ENCODE measurements around the gene PLPPR4.
"Not testable (repeated sequence)": the region's sequence is repeated elsewhere in the genome, so short reads cannot be mapped to it uniquely, and the experiment has no call there.

The PLPPR4 gene

DNA sequence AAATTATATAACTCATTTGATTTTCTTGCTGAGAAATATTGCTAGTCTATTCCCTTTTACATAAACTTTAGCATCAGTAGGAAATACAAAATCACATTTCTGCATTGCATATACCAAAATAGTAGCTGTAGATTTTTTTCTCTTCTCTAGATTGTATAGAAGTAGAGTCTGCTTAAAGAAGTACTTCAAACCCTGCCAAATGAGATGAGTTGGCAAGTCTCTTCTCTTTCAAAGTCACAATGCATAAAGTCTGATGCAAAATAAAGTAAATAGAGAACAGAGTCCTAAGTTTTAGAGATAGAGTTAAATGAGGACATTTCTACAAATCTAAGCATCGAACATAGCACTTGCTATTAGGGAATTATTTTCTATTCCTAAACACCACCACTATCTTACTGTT is 6.4 kb downstream of the PLPPR4 start:
- DNase-seq = no peak

DNA sequence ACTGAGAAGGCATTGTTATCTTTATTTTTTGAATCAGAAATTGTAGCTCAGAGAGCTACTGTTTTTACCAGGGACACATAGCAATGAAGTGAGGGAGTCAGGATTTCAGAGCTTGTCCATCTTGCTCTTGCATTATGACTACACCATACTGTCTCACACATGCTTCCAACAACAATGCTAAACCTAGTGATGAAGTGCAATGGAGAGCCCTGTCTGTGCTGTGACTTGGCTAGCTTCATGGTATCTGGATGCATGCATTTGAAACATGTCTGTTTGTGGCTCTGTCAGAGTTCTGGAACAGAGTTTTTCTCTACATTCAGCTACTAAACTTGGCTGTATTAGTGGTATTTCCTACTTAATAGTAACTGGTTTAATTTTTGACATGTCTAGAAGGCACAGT is 7.0 kb downstream of the PLPPR4 start:
- DNase-seq = peak in 1 of 2 experiments; percentile 26

DNA sequence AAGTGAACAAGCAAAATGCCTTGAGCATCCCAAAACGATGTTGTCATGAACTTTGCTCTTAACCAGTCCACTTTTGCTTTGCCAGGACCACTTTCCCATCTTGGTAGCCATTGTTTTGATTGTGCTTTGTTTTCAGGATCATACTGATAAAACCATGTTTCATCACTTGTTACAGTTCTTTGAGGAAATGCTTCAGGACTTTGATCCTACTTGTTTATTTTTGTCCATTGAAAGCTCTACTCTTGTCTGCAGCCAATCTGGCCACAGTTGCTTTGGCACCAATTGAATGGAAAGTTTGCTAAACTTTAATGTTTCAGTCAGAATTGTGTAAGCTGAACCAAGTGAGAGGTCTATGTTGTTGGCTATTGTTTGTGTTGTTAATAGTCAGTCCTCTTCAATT is 12.8 kb downstream of the PLPPR4 start:
- no peak for DNase-seq

DNA sequence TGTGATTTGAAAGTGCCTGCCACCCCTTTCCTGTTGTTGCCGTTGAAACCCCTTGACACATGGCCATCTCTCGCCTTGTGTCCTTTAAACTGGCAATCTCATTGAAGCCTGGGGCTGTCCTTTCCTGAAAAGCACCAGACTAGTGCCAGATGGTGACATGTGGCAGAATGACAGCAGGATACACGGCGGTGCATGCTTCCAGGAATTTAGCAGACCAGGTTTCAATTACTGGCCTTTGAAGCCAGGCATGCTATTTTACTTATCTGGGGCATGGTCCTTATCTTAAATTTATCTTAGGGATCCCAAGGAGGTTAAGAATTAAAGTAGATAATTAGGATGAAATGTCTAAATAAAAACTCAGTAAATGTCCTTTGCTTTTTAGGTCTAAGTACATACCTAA is 15.2 kb downstream of the PLPPR4 start:
- peak; percentile 18 to 67 for DNase-seq

DNA sequence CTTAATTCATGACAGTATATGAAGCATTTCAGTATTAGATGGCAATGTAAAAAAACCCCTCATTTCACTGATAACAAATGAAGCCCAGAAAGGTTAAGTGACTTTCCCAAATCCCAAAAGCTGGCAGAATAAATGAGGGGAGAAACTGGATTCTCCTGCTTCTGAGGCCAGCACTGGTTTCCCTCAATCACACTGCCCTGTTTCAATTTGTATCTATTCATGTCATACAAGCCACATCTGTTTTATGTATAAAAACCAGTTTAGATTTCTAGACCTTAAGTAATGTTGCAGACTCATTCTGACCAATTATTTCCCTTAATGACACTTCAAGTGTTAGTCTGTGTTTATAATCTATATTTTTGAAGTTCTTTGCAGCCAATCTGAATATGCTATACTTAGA is 16.8 kb downstream of the PLPPR4 start:
- no peak for DNase-seq

DNA sequence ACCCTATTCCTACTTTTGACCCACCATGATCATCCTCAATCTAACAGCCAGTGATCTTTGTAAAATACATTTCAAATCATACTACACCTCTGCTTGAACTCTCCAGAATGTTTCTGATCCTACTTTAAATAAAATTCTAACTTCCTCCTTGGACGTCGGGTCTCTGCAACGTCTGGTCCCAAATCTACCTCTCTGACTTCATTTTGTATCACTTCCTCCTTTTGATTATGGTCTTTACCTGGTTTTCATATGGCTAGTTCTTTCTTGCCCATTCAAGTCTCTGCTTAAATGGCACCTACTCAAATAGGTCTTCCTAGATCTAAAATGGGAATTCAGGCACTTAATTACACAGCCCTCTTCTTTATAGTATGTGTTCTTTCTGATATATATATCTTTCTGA is 18.2 kb downstream of the PLPPR4 start:
- no peak for DNase-seq

DNA sequence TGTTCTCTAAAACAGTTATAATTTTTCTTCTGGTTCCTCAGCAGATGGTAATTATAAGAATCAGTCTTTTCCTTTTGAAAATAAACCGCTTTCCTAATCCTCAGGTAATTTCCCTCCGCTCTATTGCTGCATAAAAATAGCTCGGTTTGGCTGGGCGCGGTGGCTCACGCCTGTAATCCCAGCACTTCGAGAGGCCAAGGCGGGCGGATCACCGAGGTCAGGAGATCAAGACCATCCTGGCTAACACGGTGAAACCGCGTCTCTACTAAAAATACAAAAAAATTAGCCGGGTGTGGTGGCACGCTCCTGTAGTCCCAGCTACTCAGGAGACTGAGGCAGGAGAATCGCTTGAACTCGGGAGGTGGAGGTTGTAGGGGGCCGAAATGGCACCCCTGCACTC is 19.2 kb downstream of the PLPPR4 start:
- not testable (repeated sequence) for DNase-seq

DNA sequence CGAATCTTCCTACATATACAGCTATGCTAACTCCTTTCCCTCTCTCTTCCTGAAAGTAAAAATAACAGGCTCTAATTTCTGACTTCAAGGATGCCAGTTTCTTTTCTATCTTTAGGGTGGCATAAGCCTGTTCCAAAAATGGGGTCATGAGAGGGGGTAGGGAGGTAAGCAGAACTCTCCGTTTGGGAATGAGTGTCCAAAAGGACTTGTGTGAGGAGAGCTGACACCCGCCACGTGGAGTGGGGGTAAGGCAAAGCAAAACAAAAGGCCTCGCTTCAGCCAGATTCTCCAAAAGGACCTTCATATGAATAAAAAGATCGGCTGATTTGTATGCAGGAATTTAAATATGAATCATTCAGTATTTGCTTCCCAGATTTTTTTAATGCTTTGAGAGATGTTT is 28.6 kb downstream of the PLPPR4 start:
- no peak for DNase-seq

DNA sequence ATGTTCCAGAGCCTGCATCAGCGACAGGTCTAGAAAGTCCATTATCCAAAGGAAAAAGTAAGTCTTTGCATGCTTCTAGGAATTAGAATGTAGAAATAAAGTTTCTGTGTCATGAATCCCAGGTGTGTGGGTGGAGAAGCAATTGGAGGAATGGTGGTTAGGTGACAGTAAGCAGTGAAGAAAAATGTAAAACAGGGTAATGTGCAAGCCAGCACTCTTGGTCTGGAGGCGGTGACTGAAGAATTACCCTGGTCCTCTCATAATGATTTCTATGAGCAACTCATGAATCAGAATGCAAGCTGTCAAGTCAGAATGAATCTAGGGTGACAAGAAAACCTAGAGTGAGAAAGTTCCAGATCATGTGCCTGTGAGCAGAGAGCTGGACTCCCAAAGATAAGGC is 33.6 kb downstream of the PLPPR4 start:
- no peak for DNase-seq

DNA sequence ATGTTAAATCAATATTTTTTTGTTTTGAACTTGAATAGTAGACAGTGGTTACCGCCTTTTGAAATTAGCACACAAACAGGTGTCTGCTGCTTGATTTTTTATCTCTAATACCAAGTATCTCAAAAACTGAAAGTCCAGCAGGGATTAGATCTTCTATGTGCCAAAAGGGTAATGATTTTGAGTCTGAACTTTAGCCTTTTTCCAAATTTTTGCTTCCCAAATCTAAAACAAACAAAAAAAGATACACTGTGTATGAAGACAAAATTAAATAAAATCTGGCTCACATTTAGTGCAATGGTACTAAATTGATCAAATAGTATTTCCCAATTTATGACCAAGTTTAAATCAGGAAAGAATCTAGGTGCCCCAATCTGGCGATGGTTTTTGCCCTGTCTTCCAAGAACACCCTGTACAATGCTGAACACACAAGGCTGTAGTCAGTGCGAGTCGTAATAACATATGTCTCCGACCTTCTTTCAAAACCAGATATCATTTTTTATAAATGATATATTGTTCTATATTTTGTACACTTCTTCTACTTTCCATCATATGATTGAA is 40.5 kb downstream of the PLPPR4 start:
- DNase-seq = no peak

DNA sequence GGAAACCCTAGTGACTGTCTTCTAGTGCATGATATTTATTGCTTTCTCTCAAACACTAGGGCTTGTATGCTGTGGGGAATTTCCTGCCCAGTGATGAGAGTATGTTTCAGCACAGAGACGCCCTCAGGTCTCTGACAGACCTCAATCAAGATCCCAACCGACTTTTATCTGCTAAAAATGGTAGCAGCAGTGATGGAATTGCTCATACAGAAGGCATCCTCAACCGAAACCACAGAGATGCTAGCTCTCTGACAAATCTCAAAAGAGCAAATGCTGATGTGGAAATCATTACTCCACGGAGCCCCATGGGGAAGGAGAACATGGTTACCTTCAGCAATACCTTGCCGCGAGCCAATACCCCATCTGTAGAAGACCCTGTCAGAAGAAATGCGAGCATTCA is 41.3 kb downstream of the PLPPR4 start:
- no peak for DNase-seq

DNA sequence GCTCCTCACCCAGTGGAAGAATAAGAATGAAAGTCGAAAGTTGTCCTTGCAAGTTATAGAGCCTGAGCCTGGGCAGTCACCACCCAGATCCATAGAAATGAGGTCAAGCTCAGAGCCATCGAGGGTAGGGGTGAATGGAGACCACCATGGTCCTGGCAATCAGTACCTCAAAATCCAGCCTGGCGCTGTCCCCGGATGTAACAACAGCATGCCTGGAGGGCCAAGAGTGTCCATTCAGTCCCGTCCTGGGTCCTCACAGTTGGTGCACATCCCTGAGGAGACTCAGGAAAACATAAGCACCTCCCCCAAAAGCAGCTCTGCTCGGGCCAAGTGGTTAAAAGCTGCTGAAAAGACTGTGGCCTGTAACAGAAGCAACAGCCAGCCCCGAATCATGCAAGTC is 41.8 kb downstream of the PLPPR4 start:
- no peak for DNase-seq

DNA sequence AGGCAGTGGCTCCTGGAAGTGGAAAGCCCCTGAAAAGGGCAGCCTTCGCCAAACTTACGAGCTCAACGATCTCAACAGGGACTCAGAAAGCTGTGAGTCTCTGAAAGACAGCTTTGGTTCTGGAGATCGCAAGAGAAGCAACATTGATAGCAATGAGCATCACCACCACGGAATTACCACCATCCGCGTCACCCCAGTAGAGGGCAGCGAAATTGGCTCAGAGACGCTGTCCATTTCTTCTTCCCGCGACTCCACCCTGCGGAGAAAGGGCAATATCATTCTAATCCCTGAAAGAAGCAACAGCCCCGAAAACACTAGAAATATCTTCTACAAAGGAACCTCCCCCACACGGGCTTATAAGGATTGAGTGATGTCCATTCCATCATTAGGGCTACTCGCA is 42.4 kb downstream of the PLPPR4 start:
- DNase-seq = no peak

DNA sequence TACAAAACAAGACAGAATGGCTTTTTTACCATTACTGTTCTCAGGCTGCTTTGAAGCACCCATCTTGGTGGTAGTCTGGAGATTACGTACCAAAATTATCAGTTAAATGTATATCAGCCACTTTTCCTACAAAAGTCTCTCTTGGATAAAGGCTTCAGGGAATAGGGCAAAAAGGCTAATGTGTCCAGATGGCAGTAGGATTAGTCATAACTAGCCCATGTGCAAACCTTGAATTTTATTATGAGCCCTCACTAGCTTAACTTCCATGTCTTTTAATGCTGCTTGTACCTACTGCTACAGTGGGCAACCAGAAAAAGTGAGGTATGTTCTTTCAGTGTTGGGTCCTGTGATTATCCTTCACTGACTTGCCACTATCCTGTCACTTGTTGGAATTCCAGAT is 51.0 kb downstream of the PLPPR4 start:
- no peak for DNase-seq

DNA sequence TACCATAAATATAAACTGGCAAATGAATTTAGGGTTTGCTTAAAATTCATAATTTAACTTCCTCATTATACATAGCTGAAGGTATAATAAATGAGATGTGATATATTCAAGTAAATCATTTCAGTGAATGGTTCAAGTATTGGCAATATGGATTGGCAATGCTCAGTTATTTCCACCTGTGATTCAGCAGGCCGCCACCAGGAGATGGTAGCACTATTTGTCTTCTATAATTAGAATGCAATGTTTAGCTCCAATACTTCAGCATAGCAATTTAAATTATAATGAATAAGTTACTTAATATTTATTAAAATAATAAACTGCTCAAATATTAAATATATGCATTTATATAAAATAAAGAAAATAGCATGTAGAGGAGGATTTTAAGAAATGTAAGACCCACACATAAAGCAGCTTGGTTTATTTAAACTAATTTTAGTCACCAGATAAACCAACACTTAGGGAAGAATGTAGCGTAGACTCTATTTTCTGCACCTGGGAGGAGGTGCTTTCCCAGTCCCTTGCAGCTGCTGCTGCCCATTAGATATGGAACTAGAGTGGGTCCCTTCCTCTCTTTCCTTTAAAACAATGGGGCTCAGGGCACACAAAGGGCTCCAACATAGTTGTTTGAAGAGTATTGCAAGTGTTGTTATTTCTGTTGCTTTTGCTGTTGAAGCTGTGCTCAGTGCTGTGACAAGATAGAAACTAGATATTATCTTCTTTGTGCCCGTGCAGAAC is 62.1 kb downstream of the PLPPR4 start:
- DNase-seq = no peak

DNA sequence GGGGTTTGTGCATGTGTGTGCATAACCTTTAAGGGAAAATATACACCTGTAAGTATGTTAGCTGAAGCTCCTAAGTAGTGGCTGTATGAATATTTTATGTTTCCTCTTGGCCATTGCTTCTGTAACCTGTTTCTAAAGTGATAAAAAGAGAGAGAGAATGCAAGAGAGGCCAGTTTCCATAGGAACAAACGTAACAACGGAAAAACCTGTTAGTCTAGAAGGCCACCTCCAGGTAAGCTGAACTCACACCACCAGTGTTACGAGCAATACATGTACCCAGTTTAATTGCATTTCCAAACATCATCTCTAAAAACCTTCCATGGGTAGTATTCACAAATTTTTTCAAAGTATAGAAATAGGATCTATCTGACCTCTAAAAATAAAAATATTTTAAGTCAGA is 63.1 kb downstream of the PLPPR4 start:
- DNase-seq = no peak

DNA sequence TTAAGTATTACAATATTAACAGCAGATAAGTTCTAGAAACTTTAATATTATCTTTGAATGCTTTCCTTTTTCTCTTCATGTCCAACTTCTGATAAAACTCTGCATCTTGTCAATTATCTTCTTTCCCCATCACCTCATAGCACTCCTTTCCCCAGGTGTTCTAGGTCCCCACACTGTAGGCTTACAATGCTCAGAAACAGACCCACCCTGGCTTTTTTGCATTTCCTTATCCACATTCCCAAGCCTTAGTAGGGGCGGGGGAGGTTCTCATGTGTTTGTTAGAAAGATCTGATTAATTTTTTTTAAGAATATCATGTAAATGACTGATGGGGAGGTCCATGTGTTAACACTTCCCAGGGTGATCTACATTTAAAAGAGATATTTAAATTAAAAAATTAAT is 63.9 kb downstream of the PLPPR4 start:
- DNase-seq = no peak

DNA sequence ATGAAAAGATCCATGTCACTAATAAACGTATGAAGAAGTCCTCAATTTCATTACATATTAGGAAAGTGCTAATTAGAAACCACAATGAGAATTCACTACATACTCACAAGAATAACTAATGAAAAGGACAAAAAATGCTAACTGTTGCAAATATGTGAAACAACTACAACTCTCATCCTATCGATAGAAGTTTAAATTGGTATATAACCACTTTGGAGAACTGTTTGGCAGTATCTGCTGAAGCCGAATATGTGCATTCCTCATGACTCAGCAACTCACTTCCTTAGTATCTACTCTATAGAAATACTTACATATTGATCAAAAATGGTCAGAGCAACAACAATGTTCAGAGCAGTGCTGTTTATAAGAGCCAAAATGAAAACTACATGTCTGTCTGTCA is 66.8 kb downstream of the PLPPR4 start:
- no peak for DNase-seq

DNA sequence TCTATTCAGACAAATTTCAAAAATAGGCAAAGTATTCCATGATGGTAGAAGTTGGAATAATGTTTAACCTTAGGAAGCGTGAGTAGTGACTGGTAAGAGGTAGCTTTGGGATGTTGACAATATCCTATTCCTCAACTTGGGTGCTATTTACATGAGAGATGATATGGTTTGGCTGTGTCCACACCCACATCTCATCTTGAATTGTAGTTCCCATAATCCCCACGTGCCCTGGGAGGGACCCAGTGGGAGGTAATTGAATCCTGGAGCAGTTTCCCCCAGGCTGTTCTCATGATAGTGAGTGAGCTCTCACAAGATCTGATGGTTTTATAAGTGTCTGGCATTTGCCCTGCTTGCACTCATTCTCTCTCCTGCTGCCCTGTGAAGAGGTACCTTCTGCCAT is 67.3 kb downstream of the PLPPR4 start:
- DNase-seq = no peak

DNA sequence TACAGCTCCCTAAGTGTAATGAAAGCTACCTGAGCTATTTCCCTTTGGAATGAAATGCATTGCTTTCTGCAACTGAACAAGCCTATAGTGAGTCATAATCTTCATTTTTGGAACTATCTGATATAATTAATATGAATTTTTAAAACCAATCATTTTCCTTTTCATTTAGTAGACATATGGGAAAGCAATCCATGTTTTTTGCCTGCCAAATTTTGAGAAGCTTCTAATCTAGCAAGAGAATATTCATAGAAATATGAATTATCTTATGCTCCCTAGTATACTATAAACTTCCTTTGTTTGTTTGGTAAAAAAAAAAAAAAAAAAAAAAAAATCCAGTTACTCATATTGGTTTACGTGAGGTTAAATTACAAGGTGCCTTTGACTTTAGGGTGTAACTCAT is 68.3 kb downstream of the PLPPR4 start:
- DNase-seq = no peak

DNA sequence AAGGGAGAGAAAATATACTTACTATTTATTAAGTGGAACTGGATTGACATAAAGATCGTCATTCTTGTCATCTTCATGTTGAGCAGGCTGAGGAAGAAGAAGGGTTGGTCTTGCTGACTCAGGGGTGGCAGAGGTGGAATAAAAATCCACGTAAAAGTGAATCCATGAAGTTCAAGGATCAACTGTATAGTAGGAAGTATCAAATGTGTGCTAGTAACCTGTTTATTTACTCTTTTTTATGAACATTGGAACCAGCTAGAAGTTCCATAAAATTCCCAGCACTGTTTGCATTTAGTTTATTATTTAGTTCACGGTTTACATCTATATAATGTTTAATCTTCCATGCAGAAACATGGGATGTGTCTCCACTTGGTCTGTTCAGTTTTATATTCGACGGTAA is 70.7 kb downstream of the PLPPR4 start:
- DNase-seq = no peak

DNA sequence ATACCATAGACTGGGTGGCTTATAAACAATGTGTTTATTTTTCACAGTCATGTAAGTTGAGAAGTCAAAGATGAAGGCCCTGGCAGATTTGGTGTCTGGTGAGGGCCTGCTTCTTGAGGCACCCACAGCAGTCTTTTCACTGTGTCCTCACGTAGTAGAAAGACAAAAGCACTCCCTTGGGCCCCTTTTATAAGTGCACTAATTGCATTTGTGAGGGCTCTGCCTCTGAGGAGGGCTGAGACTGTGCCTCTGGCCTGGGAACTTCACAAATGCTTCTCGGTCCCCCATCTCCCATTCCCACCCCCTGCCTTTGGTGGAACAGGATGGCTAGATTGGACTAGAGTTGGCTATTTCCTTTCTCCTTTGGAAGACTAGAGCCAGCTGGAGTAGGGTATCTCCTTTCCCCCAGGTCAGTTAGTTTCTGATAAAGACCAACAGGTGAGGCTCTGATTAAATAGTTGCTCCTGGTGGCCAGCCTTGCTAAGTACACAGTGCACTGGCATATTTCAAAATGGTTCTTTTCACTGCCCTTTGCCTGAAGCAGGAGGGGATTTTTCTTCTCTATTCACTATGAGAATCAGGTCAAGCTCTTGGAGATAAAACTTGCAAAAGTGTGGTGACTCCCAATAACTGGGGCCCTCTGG is 82.9 kb downstream of the PLPPR4 start:
- no peak for DNase-seq

DNA sequence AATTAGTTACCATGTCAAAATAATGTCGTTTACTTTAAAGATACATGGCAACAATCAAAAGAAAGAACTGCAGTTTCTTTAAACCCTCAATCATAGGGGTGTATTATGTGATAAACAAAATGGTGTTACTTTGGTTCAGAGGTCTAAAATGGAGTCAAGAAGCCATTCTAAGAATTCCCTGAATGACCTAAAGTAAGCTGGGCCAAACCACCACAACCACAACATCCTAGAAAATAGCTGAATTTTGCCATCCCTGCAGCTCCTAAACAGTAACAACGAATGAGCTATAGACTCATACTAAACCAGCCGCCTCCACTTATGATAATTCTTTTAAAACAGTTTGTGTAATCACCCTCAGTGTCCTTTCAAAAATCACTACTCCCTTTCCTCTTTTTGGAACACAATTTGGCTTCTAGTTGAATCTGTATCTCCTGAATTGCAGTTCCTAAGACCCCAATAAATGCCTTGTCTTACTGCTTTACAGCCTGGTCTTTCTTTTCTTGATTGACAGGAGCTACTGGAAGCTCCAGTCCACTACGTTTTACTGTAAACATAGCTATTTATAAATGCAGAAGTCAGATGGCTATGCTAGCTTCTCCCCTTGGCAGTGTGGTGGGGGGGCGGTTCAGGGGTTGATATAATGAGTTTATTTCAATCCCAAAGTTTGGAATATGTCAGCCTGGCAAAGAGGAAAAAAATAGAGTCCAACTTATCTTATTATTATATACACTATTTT is 84.3 kb downstream of the PLPPR4 start:
- no peak for DNase-seq

DNA sequence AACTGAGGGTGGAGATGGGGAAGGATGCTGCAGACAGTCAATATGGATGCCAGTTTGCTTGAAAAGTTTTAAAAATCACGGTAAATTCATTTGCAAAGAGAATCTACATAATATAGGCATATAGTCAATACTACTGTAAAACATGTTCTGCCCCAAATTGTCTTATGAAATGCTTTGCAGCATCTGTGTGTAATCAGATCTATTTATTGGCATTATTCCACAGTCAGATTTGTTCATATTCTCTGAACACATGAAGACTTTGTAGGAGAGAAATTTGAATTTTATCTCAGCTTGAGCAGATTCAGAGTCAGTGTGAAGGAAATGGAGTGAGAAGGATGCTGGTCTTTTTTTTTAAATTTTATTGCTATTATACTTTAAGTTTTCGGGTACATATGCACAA is 88.5 kb downstream of the PLPPR4 start:
- no peak for DNase-seq
